GDM1 (cell line): Measurements from ENCODE around the gene FBXW2.
"Not testable (repeated sequence)": the region's sequence is repeated elsewhere in the genome, so short reads cannot be mapped to it uniquely, and the experiment has no call there.

ENCODE experiments used
- DNase-seq: peaks from one replicate; lab custom pipeline; 2025; lab: John Stamatoyannopoulos, UW

The FBXW2 gene

GRCh38 chr9:120778758-120779157 lies 14.5 kb downstream of the FBXW2 start:
- DNase-seq = no peak

- DNase-seq = no peak
Observed at GRCh38 chr9:120777229-120777628, 16.0 kb downstream of the FBXW2 start.

- DNase-seq = no peak
Observed at GRCh38 chr9:120776788-120777187, 16.4 kb downstream of the FBXW2 start.

- DNase-seq = no peak
Observed at GRCh38 chr9:120775859-120776258, 17.4 kb downstream of the FBXW2 start.

- DNase-seq = no peak
Observed at GRCh38 chr9:120774719-120775118, 18.5 kb downstream of the FBXW2 start.

- DNase-seq = no peak
Observed at GRCh38 chr9:120773256-120773655, 20.0 kb downstream of the FBXW2 start.

- no peak for DNase-seq
Observed at GRCh38 chr9:120770931-120771330, 22.3 kb downstream of the FBXW2 start.

- no peak for DNase-seq
Observed at GRCh38 chr9:120768886-120769285, 24.3 kb downstream of the FBXW2 start.

- DNase-seq = no peak
Observed at GRCh38 chr9:120768247-120768646, 25.0 kb downstream of the FBXW2 start.

GRCh38 chr9:120767451-120767850 lies 25.8 kb downstream of the FBXW2 start:
- DNase-seq = no peak

GRCh38 chr9:120765910-120766425 lies 27.2 kb downstream of the FBXW2 start:
- no peak for DNase-seq

- DNase-seq = no peak
Observed at GRCh38 chr9:120764476-120764875, 28.7 kb downstream of the FBXW2 start.

- DNase-seq = no peak
Observed at GRCh38 chr9:120761006-120761405, 32.2 kb downstream of the FBXW2 start.

GRCh38 chr9:120759755-120760400 lies 33.3 kb downstream of the FBXW2 start:
- no peak for DNase-seq

GRCh38 chr9:120758544-120758943 lies 34.7 kb downstream of the FBXW2 start:
- no peak for DNase-seq

GRCh38 chr9:120757026-120757913 lies 35.9 kb downstream of the FBXW2 start:
- DNase-seq = no peak

GRCh38 chr9:120756531-120756930 lies 36.7 kb downstream of the FBXW2 start:
- DNase-seq = no peak

- no peak for DNase-seq
Observed at GRCh38 chr9:120755810-120756434, 37.3 kb downstream of the FBXW2 start.

- DNase-seq = no peak
Observed at GRCh38 chr9:120755044-120755443, 38.2 kb downstream of the FBXW2 start.

GRCh38 chr9:120750421-120750820 lies 42.8 kb downstream of the FBXW2 start:
- DNase-seq = no peak

- not testable (repeated sequence) for DNase-seq
Observed at GRCh38 chr9:120746366-120746765, 46.9 kb downstream of the FBXW2 start.

GRCh38 chr9:120745278-120745677 lies 47.9 kb downstream of the FBXW2 start:
- no peak for DNase-seq

GRCh38 chr9:120742951-120743416 lies 50.2 kb downstream of the FBXW2 start:
- DNase-seq = no peak
